SJSA1 (cell line): Measurements from ENCODE around the gene LAMA3. TPM values are rescaled to one million over a fixed set of nuclear protein-coding genes. Genes with fewer than 3 reads are reported as not detected.

Experiments
- DNase-seq, 2 experiments: peaks; one replicate each; pipeline ENCODE4 v3.0.0-alpha.2; 2015 to 2020; ENCODE audit warnings: low spot score in 2 of 2, low read depth in 1 of 2
- H3K27ac ChIP-seq: fragments of 250-450 bp; sonication (Bioruptor Pico); 2 replicates; pipeline ENCODE4 v1.5.1; 2020; ENCODE audit warnings: mild to moderate bottlenecking, moderate library complexity
- H3K27me3 ChIP-seq: fragments of 250-450 bp; sonication (Bioruptor Pico); replicated peaks from 2 replicates; pipeline ENCODE4 v1.5.1; 2020; ENCODE audit warnings: mild to moderate bottlenecking, moderate library complexity
- H3K36me3 ChIP-seq: fragments of 250-450 bp; sonication (Bioruptor Pico); 2 replicates; pipeline ENCODE4 v1.5.1; 2020; ENCODE audit warnings: mild to moderate bottlenecking
- H3K4me1 ChIP-seq: fragments of 250-450 bp; sonication (Bioruptor Pico); replicated peaks from 2 replicates; pipeline ENCODE4 v1.6.1; 2021; ENCODE audit warnings: mild to moderate bottlenecking
- H3K4me3 ChIP-seq: fragments of 250-450 bp; sonication (Bioruptor Pico); 2 replicates; pipeline ENCODE4 v1.5.1; 2020; ENCODE audit warnings: mild to moderate bottlenecking
- H3K9me3 ChIP-seq: fragments of 250-450 bp; sonication (Bioruptor Pico); replicated peaks from 2 replicates; pipeline ENCODE4 v1.5.1; 2020; ENCODE audit warnings: mild to moderate bottlenecking
- total RNA-seq: library from RNA; depleted of rRNA; stranded (reverse); fragments of >200 nt; shearing (Covaris generic); gene quantifications from 2 replicates; pipeline ENCODE4 v1.2.3, GENCODE V29; 2014

Gene LAMA3
- total RNA-seq, 1 experiment from 2014 or later: 0.61 TPM

DNA sequence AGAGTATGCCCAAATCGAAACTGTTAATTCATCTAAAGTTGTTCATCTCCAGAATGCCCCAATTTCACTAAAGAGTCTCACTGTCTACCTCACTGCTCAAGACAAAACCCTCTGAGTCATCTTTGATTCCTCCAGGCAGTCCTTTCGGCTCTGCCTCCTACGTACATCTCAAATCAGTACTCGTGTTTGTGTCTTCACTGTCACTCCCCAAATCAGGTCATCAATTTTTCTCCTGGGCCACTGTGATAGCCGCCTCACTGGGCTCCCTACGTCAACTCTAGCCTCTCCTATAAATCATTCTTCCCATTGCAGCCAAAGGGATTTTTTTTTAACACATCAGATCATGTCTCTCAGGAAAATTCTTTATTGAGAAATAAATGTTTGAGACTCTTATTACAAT, 283.2 kb downstream of the LAMA3 start:
- Histone ChIP-seq H3K27me3 (no peaks in the 10 kb centered on the region), H3K27ac (no peak overlapping the region), H3K4me3 (no peak overlapping the region), H3K36me3 (no peaks in the 10 kb centered on the region), H3K4me1 (no peaks in the 10 kb centered on the region), H3K9me3 (no peaks in the 10 kb centered on the region)
- no peak for DNase-seq

DNA sequence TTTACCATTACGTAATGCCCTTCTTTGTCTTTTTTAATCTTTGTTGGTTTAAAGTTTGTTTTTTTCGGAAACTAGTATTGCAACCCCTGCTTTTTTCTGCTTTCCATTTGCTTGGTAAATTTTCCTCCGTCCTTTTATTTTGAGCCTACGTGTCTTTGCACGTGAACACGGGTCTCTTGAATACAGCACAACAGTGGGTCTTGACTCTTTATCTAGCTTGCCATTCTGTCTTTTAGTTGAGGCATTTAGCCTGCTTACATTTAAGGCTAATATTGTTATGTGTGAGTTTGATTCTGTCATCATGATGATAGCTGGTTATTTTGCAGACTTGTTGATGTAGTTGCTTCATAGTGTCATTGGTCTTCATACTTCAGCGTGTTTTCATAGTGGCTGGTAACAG, 287.9 kb downstream of the LAMA3 start:
- Histone ChIP-seq H3K4me1 (peaks cover 7% of the 10 kb centered on the region), H3K4me3 (no peak overlapping the region), H3K9me3 (no peaks in the 10 kb centered on the region), H3K27me3 (no peaks in the 10 kb centered on the region), H3K27ac (no peak overlapping the region), H3K36me3 (no peaks in the 10 kb centered on the region)
- DNase-seq: no peak

DNA sequence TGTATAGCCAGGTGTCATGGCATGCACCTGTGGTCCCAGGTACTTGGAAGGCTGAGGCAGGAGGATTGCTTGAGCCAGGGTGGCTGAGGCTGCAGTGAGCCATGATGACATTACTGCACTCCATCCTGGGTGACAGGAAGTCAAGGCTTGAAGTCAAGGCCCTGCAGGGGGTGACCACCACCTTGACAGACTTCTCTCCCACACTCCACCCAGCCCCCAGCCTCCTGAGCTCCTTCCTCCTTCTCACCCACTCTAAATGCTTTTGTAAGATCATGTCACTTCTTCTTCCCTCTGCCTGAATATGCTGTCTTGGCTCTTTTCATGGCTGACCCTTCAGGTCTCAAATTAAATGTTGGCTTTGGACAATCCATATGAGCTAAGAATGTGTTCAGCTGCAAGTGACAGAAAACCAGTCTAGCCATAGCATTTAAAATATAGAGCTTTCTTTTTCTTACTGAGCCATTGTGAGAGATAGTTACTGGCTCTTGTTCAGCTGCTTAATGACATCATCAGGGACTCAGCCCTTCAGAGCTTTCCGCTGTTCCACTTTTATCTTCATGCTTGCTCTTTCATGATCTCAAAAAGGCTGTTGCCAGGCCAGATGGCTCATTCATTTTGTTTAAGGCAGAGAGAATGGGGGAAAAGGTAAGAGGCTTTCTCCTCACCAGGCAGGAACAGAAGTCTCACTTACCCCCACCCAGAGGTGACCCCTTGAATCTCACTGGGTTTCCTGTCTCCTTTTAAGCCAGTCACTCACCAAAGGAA, 288.6 kb downstream of the LAMA3 start:
- H3K4me3 ChIP-seq: no peak overlapping the region
- H3K27me3 ChIP-seq: no peaks in the 10 kb centered on the region
- H3K27ac ChIP-seq: no peak overlapping the region
- no peak for DNase-seq
- peaks cover 15% of the 10 kb centered on the region for H3K4me1 ChIP-seq
- H3K36me3 ChIP-seq: no peaks in the 10 kb centered on the region
- H3K9me3 ChIP-seq: no peaks in the 10 kb centered on the region

DNA sequence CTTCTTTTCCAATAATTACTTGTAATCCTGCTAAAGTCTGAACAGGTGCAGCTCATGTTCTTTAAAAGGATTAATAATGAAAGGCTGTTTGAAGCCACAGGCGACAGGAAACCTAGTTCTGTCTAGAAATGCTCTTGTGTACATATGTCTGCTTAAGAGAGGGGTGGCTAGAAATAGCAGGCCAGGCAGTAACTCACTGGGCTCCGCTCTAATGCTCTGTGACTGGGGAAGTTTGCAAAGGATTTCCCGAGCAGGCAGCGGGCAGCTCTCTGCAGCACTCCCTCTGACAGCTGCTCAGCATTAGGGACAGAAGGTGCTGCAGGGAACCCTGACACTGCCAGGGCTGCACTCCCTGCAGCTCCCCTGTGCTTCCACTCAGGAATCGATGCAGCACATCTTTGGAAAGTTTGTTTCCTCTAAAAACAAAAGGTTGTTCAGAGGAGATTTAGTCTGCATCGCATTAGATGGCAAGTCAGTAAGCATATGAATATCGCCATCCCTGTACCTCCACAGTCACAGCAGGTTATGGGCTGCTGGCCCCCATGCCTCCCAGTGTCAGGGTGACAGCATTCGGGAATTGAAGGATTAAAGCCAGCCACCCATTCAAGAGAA, 292.2 kb downstream of the LAMA3 start:
- no peaks in the 10 kb centered on the region for H3K36me3 ChIP-seq
- no peak for DNase-seq
- H3K4me3 ChIP-seq: no peak overlapping the region
- H3K4me1 ChIP-seq: peaks cover 21% of the 10 kb centered on the region
- 0 out of 2 replicates have a peak overlapping the region, but pooled peaks have one; percentile 73 for H3K27ac ChIP-seq
- H3K9me3 ChIP-seq: no peaks in the 10 kb centered on the region
- H3K27me3 ChIP-seq: no peaks in the 10 kb centered on the region

DNA sequence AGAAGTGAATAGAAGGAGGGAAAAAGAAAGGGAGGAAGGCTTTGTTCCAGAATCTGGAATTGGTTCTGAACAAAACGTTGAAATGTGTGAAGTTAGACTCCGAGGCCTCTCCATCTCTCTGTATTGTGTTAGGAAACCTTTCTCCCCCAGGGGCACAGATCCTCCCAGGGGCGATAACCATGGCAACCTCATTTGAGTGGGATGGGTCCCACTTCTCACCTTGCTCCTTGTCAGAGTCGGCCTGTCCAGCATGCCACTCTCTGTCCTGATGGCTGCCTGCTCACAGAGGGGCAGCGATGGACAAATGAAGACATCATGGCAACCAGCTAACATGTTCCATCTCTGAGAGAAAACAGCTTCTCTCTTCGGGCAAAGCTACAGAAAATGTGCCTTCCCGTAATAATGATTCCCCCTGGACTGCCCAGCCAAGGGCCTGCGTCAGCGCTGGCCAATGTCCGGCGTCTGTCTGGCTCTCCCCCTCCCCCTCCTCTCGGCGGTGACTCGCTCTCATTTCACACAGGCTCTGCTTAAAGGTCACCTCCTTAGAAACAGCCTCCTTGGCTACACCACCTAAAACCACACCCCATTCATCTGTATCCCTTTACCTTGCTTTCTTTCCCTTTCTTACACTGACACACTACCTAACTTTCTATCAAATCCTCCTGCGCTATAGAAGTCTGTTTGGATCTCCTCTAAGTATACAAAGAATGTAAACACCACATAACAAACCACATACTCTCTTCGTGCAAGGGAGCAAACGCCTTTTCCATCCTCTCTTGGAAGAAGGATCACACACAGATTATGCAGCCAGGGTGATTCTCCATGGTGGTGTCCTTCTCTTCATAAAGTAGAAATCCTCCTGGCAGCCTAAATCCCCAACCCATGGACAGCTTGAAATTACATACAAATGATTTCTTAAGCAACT, 293.2 kb downstream of the LAMA3 start:
- Histone ChIP-seq H3K27me3 (no peaks in the 10 kb centered on the region), H3K4me3 (peak overlapping the region; percentile 29), H3K4me1 (peaks cover 21% of the 10 kb centered on the region), H3K36me3 (no peaks in the 10 kb centered on the region), H3K9me3 (no peaks in the 10 kb centered on the region), H3K27ac (peak overlapping the region; percentile 73)
- DNase-seq: peak; percentile 71 to 86

DNA sequence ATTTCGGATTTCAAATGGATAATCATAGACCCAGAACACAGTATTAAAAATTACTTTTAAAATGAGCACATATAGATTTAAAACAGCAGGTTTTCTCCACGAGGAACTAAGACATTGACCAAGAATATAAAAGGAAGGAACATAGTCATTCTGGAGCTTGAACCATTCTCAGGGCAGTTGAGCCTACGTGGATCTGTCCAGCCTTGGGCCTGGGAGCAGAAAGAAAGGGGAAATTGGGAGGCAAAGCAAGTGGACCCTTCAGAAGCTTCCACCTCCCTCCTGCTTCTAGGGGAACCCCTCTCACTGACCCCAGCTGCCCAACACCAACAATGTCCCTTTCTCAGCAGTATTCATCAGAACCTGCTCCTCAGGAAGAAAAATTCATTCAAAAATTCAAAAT, 293.9 kb downstream of the LAMA3 start:
- Histone ChIP-seq H3K9me3 (no peaks in the 10 kb centered on the region), H3K4me1 (peaks cover 21% of the 10 kb centered on the region), H3K27me3 (no peaks in the 10 kb centered on the region), H3K4me3 (no peak overlapping the region), H3K27ac (peak overlapping the region; percentile 73), H3K36me3 (no peaks in the 10 kb centered on the region)
- no peak for DNase-seq

DNA sequence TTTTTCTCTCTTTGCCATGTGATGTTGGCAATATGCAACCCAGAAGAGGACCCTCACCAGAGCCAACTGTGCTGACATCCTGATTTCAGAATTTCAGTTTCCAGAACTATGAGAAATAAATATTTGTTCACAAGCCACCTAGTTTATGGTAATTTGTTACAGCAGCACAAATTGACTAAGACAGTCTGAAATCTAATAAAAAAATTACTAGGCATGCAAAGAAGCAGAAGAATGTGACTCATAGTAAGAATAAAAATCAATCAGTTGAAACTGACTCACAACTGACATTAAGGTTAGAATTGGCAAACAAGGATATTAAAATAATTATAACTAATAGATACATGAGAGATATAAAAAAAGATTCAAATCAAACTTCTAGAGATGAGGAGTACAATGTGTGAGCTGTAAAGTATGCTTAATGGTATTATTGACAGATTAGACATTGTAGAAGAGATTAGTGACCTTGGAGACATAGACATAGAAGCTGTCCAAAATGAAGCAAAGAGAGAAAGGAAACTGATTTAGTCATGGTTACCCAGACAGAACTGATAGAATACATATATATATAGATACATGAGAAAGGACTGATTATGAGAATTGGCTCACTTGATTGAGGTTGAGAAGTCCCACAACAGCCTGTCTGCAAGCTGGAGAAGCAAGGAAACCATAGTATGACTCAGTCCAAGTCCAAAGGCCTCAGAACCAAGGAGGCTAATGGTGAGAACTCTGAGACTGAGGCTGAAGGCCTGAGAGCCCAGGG, 297.5 kb downstream of the LAMA3 start:
- no peaks in the 10 kb centered on the region for H3K27me3 ChIP-seq
- H3K4me1 ChIP-seq: peaks cover 21% of the 10 kb centered on the region
- no peak overlapping the region for H3K4me3 ChIP-seq
- no peak overlapping the region for H3K27ac ChIP-seq
- H3K9me3 ChIP-seq: no peaks in the 10 kb centered on the region
- no peak for DNase-seq
- no peaks in the 10 kb centered on the region for H3K36me3 ChIP-seq

DNA sequence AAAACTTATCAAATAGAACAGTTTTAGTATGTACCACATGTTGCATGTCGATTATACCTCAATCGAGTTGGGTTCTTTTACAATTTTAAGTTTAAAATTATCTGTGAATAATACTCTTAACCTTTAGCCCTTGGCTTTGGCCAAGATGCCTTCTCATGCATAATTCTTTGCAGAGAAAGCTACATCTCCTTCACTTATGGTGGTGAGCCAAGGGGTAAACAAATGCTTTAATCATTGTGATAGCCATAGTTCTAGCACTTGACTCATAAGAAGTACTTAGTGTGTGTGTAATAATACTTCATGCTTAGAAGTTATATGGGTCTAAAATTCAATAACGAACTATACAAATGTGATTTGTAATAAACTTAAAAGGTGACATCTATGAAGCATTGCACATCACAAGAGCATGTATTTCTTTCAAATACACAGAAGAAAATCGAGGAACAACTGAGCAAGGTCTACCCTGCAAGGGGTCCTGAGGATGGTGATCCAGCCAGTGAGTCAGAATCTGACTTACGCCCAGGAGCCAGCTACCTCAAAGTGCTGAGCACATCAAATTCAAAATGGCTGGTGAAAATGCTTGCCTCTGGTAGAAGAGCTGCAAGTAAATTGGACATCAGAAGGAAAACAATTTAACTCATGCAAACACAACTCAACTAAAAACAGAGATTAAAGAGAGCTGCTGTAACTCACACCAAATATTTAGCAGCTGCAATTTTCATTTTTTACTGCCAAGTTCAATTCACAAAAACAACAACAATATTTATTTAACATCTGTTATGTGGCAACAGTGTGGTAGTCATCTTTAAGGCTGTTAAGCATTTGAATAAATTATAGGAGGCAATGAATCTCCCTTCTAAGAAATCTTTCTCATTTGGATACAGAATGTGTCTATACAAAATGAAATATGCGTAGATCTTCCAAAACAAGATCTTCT, 301.5 kb downstream of the LAMA3 start:
- no peaks in the 10 kb centered on the region for H3K9me3 ChIP-seq
- H3K36me3 ChIP-seq: no peaks in the 10 kb centered on the region
- no peak overlapping the region for H3K4me3 ChIP-seq
- H3K27me3 ChIP-seq: no peaks in the 10 kb centered on the region
- no peak overlapping the region for H3K27ac ChIP-seq
- no peak for DNase-seq
- H3K4me1 ChIP-seq: peaks cover 28% of the 10 kb centered on the region

DNA sequence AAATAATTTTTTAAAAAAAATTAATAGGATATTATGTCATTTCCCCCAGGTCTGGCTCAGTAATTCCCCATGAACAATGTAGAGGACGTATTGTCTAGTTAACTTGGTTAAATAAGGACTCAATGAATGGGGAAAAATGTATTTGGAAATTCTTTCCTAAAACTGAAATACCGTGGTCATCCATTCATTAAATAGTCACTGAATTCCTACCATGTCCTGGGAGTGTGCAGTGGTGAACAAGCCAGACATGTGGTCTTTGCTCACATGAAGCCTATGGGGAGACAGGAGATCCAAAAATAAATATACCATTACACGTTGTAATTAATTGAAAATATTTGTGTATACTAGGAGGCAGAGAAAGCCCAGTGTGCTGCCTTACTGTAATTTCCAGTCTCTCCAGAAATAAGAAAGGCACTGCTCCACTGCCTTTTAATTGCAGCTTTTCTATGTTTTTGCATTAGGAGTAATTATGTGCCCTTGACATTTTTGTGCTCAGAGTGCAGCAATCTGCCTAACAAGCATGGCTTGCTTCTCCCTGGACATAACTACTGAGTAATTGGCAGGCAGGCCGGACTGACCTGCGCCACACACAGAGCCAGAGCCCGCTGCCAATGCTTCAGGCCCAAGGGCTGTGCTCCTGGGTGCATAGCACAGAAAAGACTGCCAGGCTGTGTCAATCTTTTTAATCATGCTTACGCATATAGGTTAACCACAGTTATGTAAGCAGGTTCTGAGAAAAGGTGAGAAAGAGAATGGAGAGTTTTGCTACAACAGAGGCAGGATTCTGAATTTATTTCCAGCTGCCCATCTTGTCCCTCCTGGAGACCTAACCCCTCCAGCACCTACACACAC, 303.1 kb downstream of the LAMA3 start:
- H3K27ac ChIP-seq: peak overlapping the region; percentile 15; the same call in 1 of the 2 replicates
- H3K9me3 ChIP-seq: no peaks in the 10 kb centered on the region
- DNase-seq: peak; percentile 61 to 65

DNA sequence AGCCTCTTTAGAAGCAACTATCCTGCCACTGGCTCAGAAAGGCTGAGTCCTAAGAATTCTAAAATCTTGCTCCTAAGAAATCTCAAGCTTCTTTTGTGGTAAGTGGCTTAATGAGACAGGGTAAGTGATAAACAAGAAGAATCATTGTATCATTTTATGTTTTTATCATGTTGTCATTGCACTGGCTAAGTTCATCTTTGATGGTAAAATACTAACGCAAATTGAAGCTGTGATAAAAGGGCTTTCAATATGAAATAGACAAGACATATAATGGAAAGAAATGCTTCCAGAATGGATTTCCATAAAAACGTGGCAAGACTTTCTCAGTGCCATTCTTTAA, 303.7 kb downstream of the LAMA3 start:
- Histone ChIP-seq H3K27me3 (no peaks in the 10 kb centered on the region), H3K27ac (no peak overlapping the region), H3K4me3 (no peak overlapping the region), H3K9me3 (no peaks in the 10 kb centered on the region), H3K36me3 (no peaks in the 10 kb centered on the region), H3K4me1 (peaks cover 28% of the 10 kb centered on the region)
- DNase-seq: no peak

More for the DNA sequence above, 303.1 kb downstream of the LAMA3 start:
- no peaks in the 10 kb centered on the region for H3K27me3 ChIP-seq
- H3K4me1 ChIP-seq: peaks cover 28% of the 10 kb centered on the region
- H3K4me3 ChIP-seq: no peak overlapping the region
- no peaks in the 10 kb centered on the region for H3K36me3 ChIP-seq

DNA sequence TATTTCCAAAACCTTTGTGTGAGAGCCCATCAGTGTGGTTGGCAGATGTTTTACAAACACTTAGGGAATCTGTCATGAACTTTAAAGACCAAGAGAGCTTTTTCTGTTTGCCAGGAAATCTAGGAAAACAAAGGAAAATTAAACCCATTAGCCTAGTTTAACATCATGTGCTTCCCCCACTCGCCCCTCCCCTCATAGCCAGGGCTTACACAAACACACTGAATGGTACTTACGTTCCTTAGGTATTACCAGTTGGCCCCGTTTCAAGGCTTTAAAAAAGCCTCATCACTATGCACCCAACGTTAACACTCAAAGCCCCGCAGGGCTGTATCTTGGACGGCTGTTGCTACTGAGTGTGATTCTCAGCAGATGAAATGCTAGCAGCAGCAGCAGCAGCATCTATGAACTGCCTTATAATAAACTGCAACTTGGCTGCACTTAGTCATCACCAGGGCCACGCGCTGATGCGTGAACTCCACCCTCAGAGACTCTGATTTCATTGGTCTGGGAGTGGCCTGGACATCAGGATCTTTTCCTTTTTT, 305.2 kb downstream of the LAMA3 start:
- H3K36me3 ChIP-seq: no peaks in the 10 kb centered on the region
- H3K4me3 ChIP-seq: no peak overlapping the region
- H3K27ac ChIP-seq: no peak overlapping the region
- H3K9me3 ChIP-seq: no peaks in the 10 kb centered on the region
- H3K27me3 ChIP-seq: no peaks in the 10 kb centered on the region
- DNase-seq: peak; percentile 79 to 81
- peaks cover 28% of the 10 kb centered on the region for H3K4me1 ChIP-seq

DNA sequence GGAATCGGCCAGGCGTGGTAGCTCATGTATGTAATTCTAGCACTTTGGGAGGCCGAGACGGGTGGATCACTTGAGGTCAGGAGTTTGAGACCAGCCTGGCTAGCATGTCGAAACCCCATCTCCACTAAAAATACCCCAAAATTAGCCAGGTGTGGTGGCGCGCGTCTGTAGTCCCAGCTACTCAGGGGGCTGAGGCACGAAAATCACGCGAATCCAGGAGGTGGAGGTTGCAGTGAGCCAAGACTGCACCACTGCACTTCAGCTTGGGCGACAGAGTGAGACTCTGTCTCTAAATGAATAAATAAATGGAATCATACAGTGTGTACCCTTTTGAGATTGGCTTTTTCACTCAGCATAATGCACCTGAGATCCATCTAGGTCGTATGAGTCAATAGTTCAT, 305.9 kb downstream of the LAMA3 start:
- H3K9me3 ChIP-seq: no peaks in the 10 kb centered on the region
- H3K4me1 ChIP-seq: peaks cover 28% of the 10 kb centered on the region
- no peak overlapping the region for H3K27ac ChIP-seq
- no peak overlapping the region for H3K4me3 ChIP-seq
- DNase-seq: no peak
- no peaks in the 10 kb centered on the region for H3K27me3 ChIP-seq
- H3K36me3 ChIP-seq: no peaks in the 10 kb centered on the region
